CD4-positive, alpha-beta T cell treated with Interleukin-6 for 4 hours (primary cell): ENCODE data around the gene CD55.
"Not testable (repeated sequence)": the region's sequence is repeated elsewhere in the genome, so short reads cannot be mapped to it uniquely, and the experiment has no call there.

Experiments used
- DNase-seq: peaks from one replicate; pipeline ENCODE4 v3.0.0-alpha.2; 2020; ENCODE audit warnings: mixed read lengths

CD55 gene

GRCh38 chr1:207306023-207306422, 15.5 kb upstream of the CD55 start:
- DNase-seq = no peak

- no peak for DNase-seq
Measured at GRCh38 chr1:207306603-207307002, 14.9 kb upstream of the CD55 start.

- DNase-seq = no peak
Measured at GRCh38 chr1:207308451-207309190, 12.9 kb upstream of the CD55 start.

DNA sequence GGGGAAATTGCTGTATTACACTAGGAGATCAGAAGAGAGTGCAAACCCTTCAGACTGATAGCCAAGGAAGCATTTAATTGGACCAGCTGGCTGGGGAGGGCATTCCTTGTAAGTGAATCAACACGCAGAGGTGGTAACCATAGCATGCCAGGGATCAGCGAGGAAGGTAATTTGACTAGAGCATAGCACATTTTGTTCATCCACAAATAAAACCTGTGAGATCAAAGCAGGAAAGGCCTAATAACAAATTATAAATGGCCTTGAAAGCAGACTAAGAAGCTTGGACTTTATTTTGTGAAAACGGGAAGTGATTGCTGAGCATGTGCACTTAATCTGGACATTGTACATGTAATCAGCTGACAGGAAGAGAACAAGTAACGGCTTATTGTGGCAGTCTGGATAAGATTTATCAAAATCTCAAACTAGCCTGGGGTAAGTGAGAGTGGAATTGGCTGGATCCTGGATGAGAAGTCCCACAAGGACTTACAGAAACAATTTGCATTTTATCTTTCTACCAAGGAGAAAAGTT, 11.7 kb upstream of the CD55 start:
- DNase-seq = no peak

DNA sequence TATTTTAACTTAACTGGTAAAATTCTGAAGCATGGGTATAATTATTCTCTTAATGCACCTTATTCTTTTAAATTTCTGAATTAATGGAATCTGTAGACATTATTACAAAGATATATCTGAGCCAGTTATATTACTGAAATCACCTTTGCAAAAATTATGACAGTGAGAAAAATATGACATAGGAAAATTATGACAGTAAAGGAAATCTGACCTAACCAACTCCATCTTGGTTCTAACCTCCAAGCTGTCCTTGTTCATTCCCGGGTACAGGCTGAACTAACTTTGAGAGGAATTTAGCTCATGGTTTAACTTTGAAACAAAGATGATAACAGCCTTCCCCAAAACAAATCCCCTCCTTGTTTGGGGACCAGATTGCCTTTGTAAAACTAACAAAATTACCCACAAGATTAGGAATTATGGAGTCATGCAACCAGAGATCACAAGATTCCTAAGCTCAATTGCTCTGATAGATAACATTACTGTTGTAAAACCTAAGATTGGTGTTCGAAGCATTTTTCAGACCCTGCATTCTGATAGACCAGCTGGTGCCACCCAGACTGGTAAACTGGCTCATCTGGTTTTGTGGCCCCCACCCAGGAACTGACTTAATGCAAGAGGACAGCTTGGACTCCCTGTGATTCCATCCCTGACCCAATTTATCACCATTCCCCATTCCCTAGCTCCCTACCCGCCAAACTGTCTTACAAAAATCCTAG, 9.4 kb upstream of the CD55 start:
- no peak for DNase-seq

DNA sequence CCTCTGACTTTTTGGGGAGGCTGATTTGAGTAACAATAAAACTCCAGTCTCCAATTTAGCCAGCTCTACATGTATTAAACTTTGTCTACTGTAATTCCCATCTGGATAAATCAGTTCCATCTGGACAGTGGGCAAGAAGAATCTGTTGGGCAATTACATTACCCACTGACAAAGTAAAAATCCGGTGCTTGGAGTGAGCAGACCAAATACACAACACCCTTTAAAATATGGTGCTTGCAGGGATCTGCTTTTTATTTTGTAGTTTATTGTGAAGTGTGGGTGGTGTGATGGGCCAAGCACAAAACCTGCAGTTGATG, 8.9 kb upstream of the CD55 start:
- DNase-seq = no peak

GRCh38 chr1:207313131-207313530, 8.3 kb upstream of the CD55 start:
- DNase-seq = no peak

DNA sequence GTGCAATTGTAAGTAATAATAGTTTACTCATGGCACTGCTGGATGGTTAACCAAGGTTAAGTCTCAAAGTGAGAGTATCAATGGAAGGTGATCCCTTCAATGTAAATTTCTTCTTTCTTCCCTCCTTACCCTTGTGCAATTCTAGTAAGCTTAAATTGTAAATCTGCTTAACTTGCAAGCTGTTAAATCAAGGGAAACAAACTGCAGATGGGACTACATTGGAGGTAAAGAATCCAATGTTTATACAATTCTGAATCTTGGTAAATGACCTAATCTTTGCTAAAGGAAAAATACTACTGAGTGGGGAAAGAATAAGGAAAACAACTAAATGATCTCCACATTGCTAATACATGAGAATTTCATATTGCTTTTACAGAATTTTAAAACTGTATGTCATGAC, 6.7 kb upstream of the CD55 start:
- DNase-seq = no peak

DNA sequence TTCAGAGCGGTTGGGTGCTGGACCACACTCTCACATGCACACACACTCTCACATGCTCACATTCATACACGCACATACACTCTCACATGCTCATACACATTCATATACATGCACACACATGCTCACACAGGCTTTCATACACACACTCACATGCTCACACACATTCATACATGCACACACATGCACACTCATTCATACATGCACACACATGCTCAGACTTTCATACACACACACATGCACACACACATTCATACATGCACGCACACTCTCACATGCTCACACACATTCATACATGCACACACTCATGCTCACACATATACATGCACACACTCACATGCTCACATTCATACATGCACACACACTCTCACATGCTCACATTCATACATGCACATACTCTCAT, 6.0 kb upstream of the CD55 start:
- DNase-seq = no peak

DNA sequence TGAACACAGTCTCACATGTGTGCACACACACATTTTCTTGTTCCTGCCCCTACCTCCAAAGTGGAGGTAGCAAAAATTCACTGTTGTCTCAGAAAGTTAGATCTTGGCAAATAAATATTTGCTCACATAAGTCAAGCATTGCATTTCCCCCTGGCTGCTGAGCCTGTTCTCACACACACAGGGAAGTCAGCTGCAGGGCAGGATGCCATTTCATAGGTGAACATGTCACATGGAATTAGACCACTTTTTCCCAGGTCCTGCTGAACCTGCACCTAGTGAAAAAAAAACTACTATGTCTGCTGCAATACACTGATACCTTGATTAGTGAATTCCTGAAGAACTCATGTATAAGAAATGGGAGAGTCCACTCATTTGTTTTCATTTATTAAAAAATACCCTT, 5.3 kb upstream of the CD55 start:
- DNase-seq = no peak

DNA sequence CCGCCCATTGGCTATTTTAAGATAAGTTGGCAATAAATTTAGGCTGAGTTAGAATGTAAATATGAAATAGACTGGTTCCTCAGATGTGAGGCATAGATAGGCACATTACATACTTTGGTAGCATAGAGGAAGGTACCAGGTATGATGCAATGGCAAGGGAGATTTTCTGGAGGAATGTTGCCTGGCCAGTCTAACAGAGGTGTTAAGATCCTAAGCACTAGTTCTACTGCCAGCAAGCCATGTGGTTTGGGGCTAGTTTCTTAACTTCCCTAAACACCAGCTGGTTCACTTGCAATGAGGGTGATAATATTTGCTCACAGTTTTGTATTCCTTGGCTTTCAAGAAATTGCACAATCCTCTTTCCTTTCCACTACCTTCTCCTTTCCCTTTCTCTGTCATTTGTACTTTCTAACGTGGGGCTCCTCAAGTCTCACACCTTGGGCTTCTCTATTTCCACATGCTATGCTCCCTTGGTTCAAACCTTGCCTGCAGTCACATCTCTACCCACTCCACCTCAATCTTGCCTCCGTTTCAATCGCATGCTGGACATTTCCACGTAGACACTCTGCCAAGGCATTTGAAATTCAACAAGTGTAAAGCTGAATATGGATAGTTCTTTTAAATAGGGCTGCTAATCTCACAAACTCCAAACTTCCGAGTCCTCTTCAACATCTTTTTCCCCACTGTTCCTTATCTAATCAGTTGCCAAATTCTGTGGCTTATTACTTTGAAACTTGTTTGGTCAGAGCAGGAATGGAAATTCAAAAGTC, 4.7 kb upstream of the CD55 start:
- DNase-seq = no peak

DNA sequence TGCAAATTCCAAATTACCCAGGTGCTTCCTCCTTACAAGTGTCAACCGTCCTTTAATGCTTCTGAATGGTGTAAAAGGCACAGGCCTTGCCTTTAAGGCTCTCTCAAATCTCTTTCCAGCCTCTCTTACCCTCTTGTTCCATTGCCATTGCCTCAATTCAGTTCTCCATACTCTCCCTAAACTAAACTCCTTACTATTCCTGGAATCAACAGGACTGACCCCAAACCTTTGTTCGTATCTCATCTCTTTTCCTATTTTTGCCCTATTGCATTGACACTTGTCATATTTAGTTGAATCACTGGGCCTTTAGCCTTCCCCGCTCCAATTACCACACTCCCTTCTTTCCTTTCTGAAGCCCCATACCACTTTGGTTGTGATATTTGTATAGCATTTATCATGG, 3.9 kb upstream of the CD55 start:
- DNase-seq = no peak

- no peak for DNase-seq
Measured at GRCh38 chr1:207318072-207318619, 3.3 kb upstream of the CD55 start.

DNA sequence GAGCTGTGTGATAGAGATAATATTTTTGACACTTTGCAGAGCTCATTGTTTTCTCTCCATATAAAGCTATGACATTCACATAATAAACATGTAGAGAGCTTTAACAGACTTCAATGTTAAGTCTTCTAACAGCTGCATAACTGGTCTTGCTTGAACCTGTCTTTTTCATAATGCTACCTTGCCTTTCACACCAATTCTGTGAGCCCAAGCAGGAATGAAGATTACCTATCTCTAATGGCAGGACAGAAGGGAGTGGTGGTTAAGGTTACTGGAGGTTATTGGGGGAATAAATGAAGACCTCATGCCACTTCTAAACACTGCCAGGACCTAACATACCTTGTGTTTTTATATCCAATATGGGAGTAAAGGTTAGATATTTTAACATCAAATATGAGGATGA, 2.3 kb upstream of the CD55 start:
- no peak for DNase-seq

DNA sequence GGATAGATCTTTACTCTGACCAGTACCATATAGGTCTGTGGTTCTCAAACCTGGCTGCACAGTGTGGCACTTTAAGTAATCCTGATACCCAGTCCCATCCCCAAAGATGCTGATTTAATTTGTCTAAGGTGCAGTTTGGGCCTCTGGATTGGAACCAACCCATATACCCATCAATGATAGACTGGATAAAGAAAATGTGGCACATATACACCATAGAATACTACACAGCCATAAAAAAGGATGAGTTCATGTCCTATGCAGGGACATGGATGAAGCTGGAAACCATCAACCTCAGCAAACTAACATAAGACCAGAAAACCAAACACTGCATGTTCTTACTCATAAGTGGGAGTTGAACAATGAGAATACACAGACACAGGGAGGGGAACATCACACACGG, 1.4 kb upstream of the CD55 start:
- DNase-seq = not testable (repeated sequence)

GRCh38 chr1:207321790-207322645, 540 bp downstream of the CD55 start:
- DNase-seq = no peak

GRCh38 chr1:207323425-207324225, 2.1 kb downstream of the CD55 start:
- no peak for DNase-seq

- no peak for DNase-seq
Measured at GRCh38 chr1:207328004-207328403, 6.5 kb downstream of the CD55 start.

- DNase-seq = no peak
Measured at GRCh38 chr1:207328908-207329440, 7.5 kb downstream of the CD55 start.

- DNase-seq = no peak
Measured at GRCh38 chr1:207329469-207329868, 8.0 kb downstream of the CD55 start.

DNA sequence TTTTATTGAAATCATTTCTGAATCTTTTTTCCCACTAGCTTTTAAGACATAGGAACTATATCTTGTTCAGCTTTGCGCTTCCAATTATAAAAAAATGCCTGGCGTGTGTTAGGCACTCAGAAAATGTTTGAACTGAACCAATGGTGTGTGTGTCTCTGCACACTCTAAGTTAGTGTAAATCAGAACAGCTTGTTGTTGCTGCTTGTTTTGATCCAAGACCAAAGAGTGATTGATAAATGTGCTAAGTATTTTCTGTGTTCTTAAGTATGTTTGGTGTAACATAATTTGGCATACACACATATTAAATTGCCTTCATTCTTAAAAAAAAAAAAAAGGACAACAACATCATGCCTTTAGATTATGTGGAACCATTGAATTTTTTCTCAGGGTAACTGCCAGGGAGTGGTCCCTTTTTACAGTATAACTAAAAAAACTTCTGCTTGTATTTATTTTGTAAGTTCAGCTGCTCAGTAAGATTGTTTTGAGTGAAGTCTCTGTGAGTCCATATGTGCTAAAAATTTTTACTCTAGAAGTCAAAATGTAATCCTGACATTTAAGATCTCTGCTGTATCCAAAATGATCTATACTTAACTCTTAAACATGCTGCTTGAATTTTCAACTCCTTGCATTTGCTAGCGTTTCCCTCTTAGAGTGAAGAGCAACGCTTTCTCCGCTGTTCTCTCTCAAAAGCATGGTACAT, 8.7 kb downstream of the CD55 start:
- DNase-seq = no peak
